Measurements from ENCODE around the gene MKX. TPM values are rescaled to one million over a fixed set of nuclear protein-coding genes. Genes with fewer than 3 reads are reported as not detected.

MKX gene
- total RNA-seq, 1 experiment from 2014 or later, result not detected

DNA sequence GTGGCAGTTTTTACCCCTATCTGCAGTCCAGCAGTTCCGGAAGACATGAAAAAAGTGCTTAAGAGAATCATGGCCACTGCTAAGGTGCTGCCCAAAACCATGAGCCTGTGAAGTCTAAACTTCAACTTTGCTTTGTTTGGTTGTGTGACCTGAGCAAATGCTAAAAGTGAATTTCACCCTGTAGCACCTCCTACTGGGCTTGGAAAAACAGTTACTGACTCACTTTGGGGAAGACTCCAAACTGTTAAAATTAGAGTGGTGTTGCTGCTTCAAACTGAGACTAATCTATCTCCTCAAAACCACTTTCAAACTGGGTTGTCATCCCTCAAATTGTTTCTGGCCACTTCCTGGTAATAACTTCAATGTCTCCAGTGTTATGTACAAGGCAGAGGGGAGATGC, 21.3 kb downstream of the MKX start:
- Mint-ChIP-seq H3K27me3 (ENCODE audit: insufficient read depth, unreplicated experiment) (no peaks in the 10 kb centered on the region), H3K27ac (ENCODE audit: low read depth, unreplicated experiment) (no peak overlapping the region), H3K4me3 (ENCODE audit: unreplicated experiment) (no peak overlapping the region), H3K4me1 (ENCODE audit: insufficient read depth, unreplicated experiment) (peaks cover 7% of the 10 kb centered on the region), H3K36me3 (ENCODE audit: insufficient read depth, unreplicated experiment) (no peaks in the 10 kb centered on the region), H3K9me3 (ENCODE audit: unreplicated experiment) (peaks cover 8% of the 10 kb centered on the region)
- peak; percentile 24 for DNase-seq (ENCODE audit: unreplicated experiment)
- intact Hi-C loops (cut with micrococcal nuclease), result no loop called here
- TF ChIP-seq, protein P1, sequence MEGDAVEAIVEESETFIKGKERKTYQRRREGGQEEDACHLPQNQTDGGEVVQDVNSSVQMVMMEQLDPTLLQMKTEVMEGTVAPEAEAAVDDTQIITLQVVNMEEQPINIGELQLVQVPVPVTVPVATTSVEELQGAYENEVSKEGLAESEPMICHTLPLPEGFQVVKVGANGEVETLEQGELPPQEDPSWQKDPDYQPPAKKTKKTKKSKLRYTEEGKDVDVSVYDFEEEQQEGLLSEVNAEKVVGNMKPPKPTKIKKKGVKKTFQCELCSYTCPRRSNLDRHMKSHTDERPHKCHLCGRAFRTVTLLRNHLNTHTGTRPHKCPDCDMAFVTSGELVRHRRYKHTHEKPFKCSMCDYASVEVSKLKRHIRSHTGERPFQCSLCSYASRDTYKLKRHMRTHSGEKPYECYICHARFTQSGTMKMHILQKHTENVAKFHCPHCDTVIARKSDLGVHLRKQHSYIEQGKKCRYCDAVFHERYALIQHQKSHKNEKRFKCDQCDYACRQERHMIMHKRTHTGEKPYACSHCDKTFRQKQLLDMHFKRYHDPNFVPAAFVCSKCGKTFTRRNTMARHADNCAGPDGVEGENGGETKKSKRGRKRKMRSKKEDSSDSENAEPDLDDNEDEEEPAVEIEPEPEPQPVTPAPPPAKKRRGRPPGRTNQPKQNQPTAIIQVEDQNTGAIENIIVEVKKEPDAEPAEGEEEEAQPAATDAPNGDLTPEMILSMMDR (IDR thresholded peaks at IDR 0.05; ENCODE audit: unreplicated experiment), result peak; percentile 15
- no TSS peak for BruUV-seq (replicated peaks)
- CTCF ChIA-PET, result no interaction called here
- POLR2A ChIA-PET, result interaction anchor here (0.6 kb wide), 1 partner anchor 332 kb away, joined by 3 read pairs; no protein-coding TSS in a partner anchor

DNA sequence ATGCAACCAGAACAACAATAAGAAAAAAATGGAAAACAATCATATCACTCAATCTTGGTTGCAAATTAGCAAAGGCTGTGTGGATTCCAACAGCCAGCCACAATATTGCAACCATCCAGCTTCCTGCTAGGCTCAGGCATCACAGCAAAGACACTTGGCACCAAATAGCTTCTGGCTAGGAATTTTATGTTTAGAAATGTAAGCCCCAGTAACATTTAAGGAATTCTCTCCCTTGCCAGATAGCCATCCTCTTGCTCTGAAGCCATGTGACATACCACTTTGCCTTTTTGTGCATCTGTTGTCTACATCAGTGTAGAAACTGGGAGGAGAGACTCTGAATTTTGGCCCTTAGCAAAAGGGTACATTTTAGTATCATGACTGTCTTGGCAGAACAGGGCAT, 22.2 kb downstream of the MKX start:
- ChIA-PET POLR2A (no interaction called here), CTCF (no interaction called here)
- no peak for DNase-seq (ENCODE audit: unreplicated experiment)
- Mint-ChIP-seq H3K36me3 (ENCODE audit: insufficient read depth, unreplicated experiment) (no peaks in the 10 kb centered on the region), H3K27me3 (ENCODE audit: insufficient read depth, unreplicated experiment) (no peaks in the 10 kb centered on the region), H3K4me1 (ENCODE audit: insufficient read depth, unreplicated experiment) (peaks cover 7% of the 10 kb centered on the region), H3K4me3 (ENCODE audit: unreplicated experiment) (no peak overlapping the region), H3K27ac (ENCODE audit: low read depth, unreplicated experiment) (no peak overlapping the region), H3K9me3 (ENCODE audit: unreplicated experiment) (peaks cover 8% of the 10 kb centered on the region)
- intact Hi-C loops (cut with micrococcal nuclease), result no loop called here
- TF ChIP-seq, protein P1 (IDR thresholded peaks at IDR 0.05; ENCODE audit: unreplicated experiment), result no peak
- no TSS peak for BruUV-seq (replicated peaks)

DNA sequence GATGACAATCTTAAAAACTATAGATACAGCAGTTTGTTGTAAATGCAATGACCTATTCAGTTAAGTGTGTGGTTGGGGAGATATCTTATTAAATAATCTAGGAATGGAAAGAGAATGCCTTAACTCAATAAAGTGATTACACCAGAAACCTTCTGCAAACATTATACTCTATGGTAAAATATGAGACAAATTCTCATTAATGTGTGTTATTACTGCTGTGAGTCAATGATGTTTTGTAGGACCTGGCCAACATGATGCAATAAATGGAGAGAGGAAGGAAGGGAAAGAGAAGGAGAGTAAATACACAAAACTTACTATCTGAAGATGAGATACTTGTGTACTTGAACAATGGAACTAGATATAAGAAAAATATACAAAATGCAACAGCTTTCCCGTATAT, 25.1 kb downstream of the MKX start:
- no peak for DNase-seq (ENCODE audit: unreplicated experiment)
- no peak overlapping the region for H3K27ac Mint-ChIP-seq (ENCODE audit: low read depth, unreplicated experiment)

DNA sequence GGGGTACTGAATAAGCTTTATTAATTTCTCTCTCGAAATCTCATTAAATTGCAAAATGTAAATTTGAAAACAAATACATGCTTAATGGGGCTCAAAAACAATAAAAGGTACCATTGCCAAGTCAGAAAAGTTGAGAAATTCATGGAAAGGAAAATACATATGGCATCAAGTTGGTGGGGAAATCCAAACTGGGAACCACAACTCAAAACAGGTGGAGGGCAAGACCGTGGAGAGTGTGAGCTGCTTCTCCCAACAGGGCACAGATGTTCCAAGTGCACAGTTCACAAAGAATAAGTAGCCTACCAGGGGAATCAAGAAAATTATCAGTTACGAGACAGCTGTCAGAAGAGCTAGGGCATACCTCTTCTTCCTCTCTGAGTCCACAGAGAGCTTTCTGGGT, 26.6 kb downstream of the MKX start:
- no peaks in the 10 kb centered on the region for H3K27me3 Mint-ChIP-seq (ENCODE audit: insufficient read depth, unreplicated experiment)
- peaks cover 8% of the 10 kb centered on the region for H3K9me3 Mint-ChIP-seq (ENCODE audit: unreplicated experiment)
- TF ChIP-seq, protein P1 (IDR thresholded peaks at IDR 0.05; ENCODE audit: unreplicated experiment), result no peak
- POLR2A ChIA-PET, result no interaction called here
- no TSS peak for BruUV-seq (replicated peaks)
- no peak for DNase-seq (ENCODE audit: unreplicated experiment)
- intact Hi-C loops (cut with micrococcal nuclease), result no loop called here
- H3K4me3 Mint-ChIP-seq (ENCODE audit: unreplicated experiment), result no peak overlapping the region
- no peaks in the 10 kb centered on the region for H3K36me3 Mint-ChIP-seq (ENCODE audit: insufficient read depth, unreplicated experiment)
- H3K27ac Mint-ChIP-seq (ENCODE audit: low read depth, unreplicated experiment), result no peak overlapping the region
- H3K4me1 Mint-ChIP-seq (ENCODE audit: insufficient read depth, unreplicated experiment), result no peaks in the 10 kb centered on the region
- CTCF ChIA-PET, result interaction anchor here (0.5 kb wide), 2 partner anchors 437 to 524 kb away, joined by 3 read pairs; no protein-coding TSS in a partner anchor

More for the DNA sequence above, 25.1 kb downstream of the MKX start:
- POLR2A ChIA-PET, result no interaction called here
- CTCF ChIA-PET, result interaction anchor here (0.6 kb wide), 2 partner anchors 21 to 715 kb away, joined by 3 read pairs; no protein-coding TSS in a partner anchor
- Mint-ChIP-seq H3K4me1 (ENCODE audit: insufficient read depth, unreplicated experiment) (no peaks in the 10 kb centered on the region), H3K36me3 (ENCODE audit: insufficient read depth, unreplicated experiment) (no peaks in the 10 kb centered on the region), H3K4me3 (ENCODE audit: unreplicated experiment) (no peak overlapping the region), H3K27me3 (ENCODE audit: insufficient read depth, unreplicated experiment) (no peaks in the 10 kb centered on the region), H3K9me3 (ENCODE audit: unreplicated experiment) (peaks cover 8% of the 10 kb centered on the region)
- no TSS peak for BruUV-seq (replicated peaks)
- TF ChIP-seq, protein P1 (IDR thresholded peaks at IDR 0.05; ENCODE audit: unreplicated experiment), result no peak
- intact Hi-C loops (cut with micrococcal nuclease), result no loop called here

Data from MCF 10A (cell line).